Trophoblast cell (in vitro differentiated cells and primary cell): Measurements from ENCODE around the gene FAM32A.

Source experiments
- DNase-seq, 2 donors: peaks; one replicate each; pipeline ENCODE4 v3.0.0-alpha.2; 2016
- H2AFZ ChIP-seq: 2 replicates; pipeline ENCODE4 v1.6.1; 2013; ENCODE audit warnings: low read length, moderate library complexity, mild to moderate bottlenecking; ENCODE audit not compliant: insufficient read depth, poor library complexity
- H2AK5ac ChIP-seq: 2 replicates; pipeline ENCODE4 v1.6.1; 2013; ENCODE audit warnings: mild to moderate bottlenecking, low read length
- H2BK120ac ChIP-seq: 2 replicates; pipeline ENCODE4 v1.6.1; 2013; ENCODE audit warnings: low read length, mild to moderate bottlenecking, moderate library complexity; ENCODE audit not compliant: insufficient read depth, poor library complexity
- H2BK12ac ChIP-seq: 2 replicates; pipeline ENCODE4 v1.6.1; 2013; ENCODE audit warnings: mild to moderate bottlenecking, low read length, moderate library complexity
- H2BK5ac ChIP-seq: 2 replicates; pipeline ENCODE4 v1.6.1; 2013; ENCODE audit warnings: low read length, low read depth, moderate library complexity, mild to moderate bottlenecking; ENCODE audit not compliant: poor library complexity
- H3K14ac ChIP-seq: 2 replicates; pipeline ENCODE4 v1.6.1; 2013; ENCODE audit warnings: mild to moderate bottlenecking, low read length
- H3K18ac ChIP-seq: 2 replicates; pipeline ENCODE4 v1.6.1; 2013; ENCODE audit warnings: mild to moderate bottlenecking, low read length
- H3K23ac ChIP-seq: 2 replicates; pipeline ENCODE4 v1.6.1; 2013; ENCODE audit warnings: low read length
- H3K27ac ChIP-seq: 2 replicates; pipeline ENCODE4 v1.5.1; 2013; ENCODE audit warnings: low read depth, mild to moderate bottlenecking, inconsistent platforms, low read length, moderate library complexity
- H3K27me3 ChIP-seq: 2 replicates; pipeline ENCODE4 v1.6.1; 2013; ENCODE audit warnings: inconsistent platforms, mild to moderate bottlenecking, low read length, moderate library complexity; ENCODE audit not compliant: insufficient read depth
- H3K36me3 ChIP-seq, 2 experiments: 1 replicate in 1 of 2; 2 replicates in 1 of 2; pipeline ENCODE4 v1.6.1; 2013; ENCODE audit warnings: low read length in 2 of 2, mild to moderate bottlenecking in 2 of 2, moderate library complexity in 1 of 2; ENCODE audit not compliant: insufficient read depth in 2 of 2, control insufficient read depth in 1 of 2
- H3K4ac ChIP-seq: 2 replicates; pipeline ENCODE4 v1.6.1; 2013; ENCODE audit warnings: low read depth, mild to moderate bottlenecking, low read length, moderate library complexity
- H3K4me1 ChIP-seq, 2 experiments: 1 replicate in 1 of 2; 2 replicates in 1 of 2; pipeline ENCODE4 v1.6.1; 2013; ENCODE audit warnings: low read length in 2 of 2, mild to moderate bottlenecking in 2 of 2, moderate library complexity in 1 of 2; ENCODE audit not compliant: insufficient read depth in 2 of 2, control insufficient read depth in 1 of 2
- H3K4me2 ChIP-seq: 2 replicates; pipeline ENCODE4 v1.6.1; 2013; ENCODE audit warnings: inconsistent platforms, mild to moderate bottlenecking, low read length, moderate library complexity
- H3K4me3 ChIP-seq: 2 replicates; pipeline ENCODE4 v1.5.1; 2013; ENCODE audit warnings: mild to moderate bottlenecking, low read depth, low read length, inconsistent platforms
- H3K79me1 ChIP-seq: one replicate; pipeline ENCODE4 v1.6.1; 2013; ENCODE audit warnings: low read length
- H3K79me2 ChIP-seq: 2 replicates; pipeline ENCODE4 v1.6.1; 2013; ENCODE audit warnings: low read length, mild to moderate bottlenecking; ENCODE audit not compliant: control insufficient read depth, insufficient read depth, poor library complexity
- H3K9ac ChIP-seq: 2 replicates; pipeline ENCODE4 v1.6.1; 2013; ENCODE audit warnings: mild to moderate bottlenecking, low read length
- H3K9me3 ChIP-seq: 2 replicates; pipeline ENCODE4 v1.6.1; 2013; ENCODE audit warnings: low read depth, mild to moderate bottlenecking, control low read depth, inconsistent platforms, low read length; ENCODE audit not compliant: insufficient read depth
- H4K12ac ChIP-seq: 2 replicates; pipeline ENCODE4 v1.6.1; 2013; ENCODE audit warnings: low read depth, mild to moderate bottlenecking, low read length, moderate library complexity
- H4K8ac ChIP-seq: 2 replicates; pipeline ENCODE4 v1.6.1; 2013; ENCODE audit warnings: low read depth, mild to moderate bottlenecking, low read length, moderate library complexity
- H4K91ac ChIP-seq: one replicate; pipeline ENCODE4 v1.6.1; 2013; ENCODE audit warnings: low read depth, mild to moderate bottlenecking, low read length, moderate library complexity
- WGBS: extraction: QIAGEN DNeasy Blood & Tissue Kit; methylation state at CpG from one replicate; pipeline ENCODE4 v1.1.7; 2013; ENCODE audit warnings: missing lambda C conversion rate; ENCODE audit not compliant: insufficient read length, insufficient coverage; ENCODE audit errors: extremely low coverage; 5-methylcytosine and 5-hydroxymethylcytosine counted together

Gene FAM32A

GRCh38 chr19:16198370-16198651 lies 13.1 kb downstream of the FAM32A start:
- H3K4ac ChIP-seq: peak overlapping the region; percentile 94
- H2BK12ac ChIP-seq: no peak overlapping the region
- peak overlapping the region; percentile 82 for H4K91ac ChIP-seq
- no peaks in the 10 kb centered on the region for H3K27me3 ChIP-seq
- H3K4me1 ChIP-seq: peaks cover 5 to 7% of the 10 kb centered on the region in 2 experiments
- H3K18ac ChIP-seq: peak overlapping the region; percentile 38
- no peaks in the 10 kb centered on the region for H3K9me3 ChIP-seq
- peaks cover 7% of the 10 kb centered on the region for H3K79me2 ChIP-seq
- peak overlapping the region; percentile 100 for H3K4me3 ChIP-seq
- H3K79me1 ChIP-seq: peaks cover 7% of the 10 kb centered on the region
- H2BK120ac ChIP-seq: peak overlapping the region; percentile 4
- H3K36me3 ChIP-seq: peaks cover 15 to 16% of the 10 kb centered on the region in 2 experiments
- peak overlapping the region; percentile 99 for H4K8ac ChIP-seq
- H3K23ac ChIP-seq: no peak overlapping the region
- DNase-seq: peak in 1 of 2 donors; percentile 15
- WGBS: no CpG with 5 or more reads among the region's 18 CpGs
- peak overlapping the region; percentile 95 for H4K12ac ChIP-seq
- no peak overlapping the region for H2BK5ac ChIP-seq
- H2AK5ac ChIP-seq: peak overlapping the region; percentile 16
- peak overlapping the region; percentile 75 for H3K4me2 ChIP-seq
- peak overlapping the region; percentile 98 for H2AFZ ChIP-seq
- H3K9ac ChIP-seq: peak overlapping the region; percentile 92
- peak overlapping the region; percentile 97 for H3K14ac ChIP-seq
- H3K27ac ChIP-seq: no peak overlapping the region

GRCh38 chr19:16199275-16199932 lies 14.2 kb downstream of the FAM32A start:
- Histone ChIP-seq H4K91ac (no peak overlapping the region), H3K79me1 (peaks cover 7% of the 10 kb centered on the region), H3K4me2 (no peak overlapping the region), H3K79me2 (peaks cover 7% of the 10 kb centered on the region), H3K9me3 (peaks cover 2% of the 10 kb centered on the region), H3K27ac (no peak overlapping the region), H2BK12ac (no peak overlapping the region), H3K18ac (no peak overlapping the region), H3K4me1 (peaks cover 5 to 7% of the 10 kb centered on the region in 2 experiments), H3K23ac (no peak overlapping the region), H2BK5ac (no peak overlapping the region), H3K4ac (no peak overlapping the region), H4K12ac (no peak overlapping the region), H3K36me3 (peaks cover 23 to 26% of the 10 kb centered on the region in 2 experiments), H2AK5ac (no peak overlapping the region), H4K8ac (no peak overlapping the region), H2BK120ac (no peak overlapping the region), H3K27me3 (no peaks in the 10 kb centered on the region), H2AFZ (peak overlapping the region; percentile 13), H3K4me3 (no peak overlapping the region), H3K9ac (no peak overlapping the region), H3K14ac (no peak overlapping the region)
- no peak for DNase-seq
- no CpG with 5 or more reads among the region's 9 CpGs for WGBS

GRCh38 chr19:16200038-16201010 lies 15.1 kb downstream of the FAM32A start:
- Histone ChIP-seq H3K79me2 (peaks cover 7% of the 10 kb centered on the region), H3K4ac (no peak overlapping the region), H3K14ac (no peak overlapping the region), H3K79me1 (peaks cover 7% of the 10 kb centered on the region), H3K9me3 (peaks cover 2% of the 10 kb centered on the region), H3K4me3 (no peak overlapping the region), H2BK12ac (no peak overlapping the region), H3K27ac (no peak overlapping the region), H3K27me3 (no peaks in the 10 kb centered on the region), H4K12ac (no peak overlapping the region), H3K18ac (no peak overlapping the region), H2BK120ac (no peak overlapping the region), H2AFZ (no peak overlapping the region), H3K4me1 (peaks cover 5 to 7% of the 10 kb centered on the region in 2 experiments), H2BK5ac (no peak overlapping the region), H3K4me2 (no peak overlapping the region), H3K9ac (no peak overlapping the region), H2AK5ac (no peak overlapping the region), H3K36me3 (peaks cover 28 to 32% of the 10 kb centered on the region in 2 experiments), H4K8ac (no peak overlapping the region), H4K91ac (no peak overlapping the region), H3K23ac (no peak overlapping the region)
- no CpG with 5 or more reads among the region's 20 CpGs for WGBS
- no peak for DNase-seq

GRCh38 chr19:16201011-16201391 lies 15.8 kb downstream of the FAM32A start:
- Histone ChIP-seq H4K91ac (no peak overlapping the region), H3K4ac (no peak overlapping the region), H3K4me1 (peaks cover 5 to 7% of the 10 kb centered on the region in 2 experiments), H3K14ac (no peak overlapping the region), H3K23ac (no peak overlapping the region), H4K8ac (no peak overlapping the region), H3K4me2 (no peak overlapping the region), H3K79me2 (peaks cover 7% of the 10 kb centered on the region), H3K27ac (no peak overlapping the region), H4K12ac (no peak overlapping the region), H3K18ac (no peak overlapping the region), H2AFZ (no peak overlapping the region), H2BK120ac (no peak overlapping the region), H3K27me3 (no peaks in the 10 kb centered on the region), H3K79me1 (peaks cover 7% of the 10 kb centered on the region), H2AK5ac (no peak overlapping the region), H3K4me3 (no peak overlapping the region), H3K9ac (no peak overlapping the region), H2BK12ac (no peak overlapping the region), H2BK5ac (no peak overlapping the region), H3K36me3 (peaks cover 35% of the 10 kb centered on the region in 2 experiments), H3K9me3 (peaks cover 2% of the 10 kb centered on the region)
- no peak for DNase-seq
- WGBS: no CpG with 5 or more reads among the region's 4 CpGs
